ENCODE data around the gene PLA2G4E. TPM values are rescaled to one million over a fixed set of nuclear protein-coding genes. Genes with fewer than 3 reads are reported as not detected.

PLA2G4E gene
- polyA plus RNA-seq (ENCODE audit: insufficient read length), result 1.8 TPM

GRCh38 chr15:42020713-42021273, at the start of gene PLA2G4E:
TSS of gene PLA2G4E (minus strand) at chr15:42021042. CDS start at chr15:42021030, 12 bp downstream.
- no peak for DNase-seq

- no peak for DNase-seq
Observed at GRCh38 chr15:42070279-42070975, 49.6 kb upstream of the PLA2G4E start.

GRCh38 chr15:42069496-42070278, 48.8 kb upstream of the PLA2G4E start:
- DNase-seq, result no peak

GRCh38 chr15:42069025-42069424, 48.2 kb upstream of the PLA2G4E start:
- DNase-seq, result no peak

GRCh38 chr15:42068601-42069000, 47.8 kb upstream of the PLA2G4E start:
- DNase-seq, result no peak

- DNase-seq, result no peak
Observed at GRCh38 chr15:42066764-42067415, 46.0 kb upstream of the PLA2G4E start.

- no peak for DNase-seq
Observed at GRCh38 chr15:42065468-42065867, 44.6 kb upstream of the PLA2G4E start.

- DNase-seq, result no peak
Observed at GRCh38 chr15:42065033-42065432, 44.2 kb upstream of the PLA2G4E start.

- DNase-seq, result no peak
Observed at GRCh38 chr15:42064271-42064670, 43.4 kb upstream of the PLA2G4E start.

GRCh38 chr15:42063122-42063848, 42.4 kb upstream of the PLA2G4E start:
- DNase-seq, result no peak

GRCh38 chr15:42062284-42062806, 41.5 kb upstream of the PLA2G4E start:
- DNase-seq, result no peak

GRCh38 chr15:42060797-42061196, 40.0 kb upstream of the PLA2G4E start:
- DNase-seq, result no peak

GRCh38 chr15:42060477-42060763, 39.6 kb upstream of the PLA2G4E start:
- no peak for DNase-seq

GRCh38 chr15:42059661-42060476, 39.0 kb upstream of the PLA2G4E start:
- DNase-seq, result no peak

GRCh38 chr15:42058791-42059190, 37.9 kb upstream of the PLA2G4E start:
- DNase-seq, result no peak

GRCh38 chr15:42057799-42058646, 37.2 kb upstream of the PLA2G4E start:
- no peak for DNase-seq

GRCh38 chr15:42056934-42057798, 36.3 kb upstream of the PLA2G4E start:
- peak; percentile 58 for DNase-seq

- DNase-seq, result no peak
Observed at GRCh38 chr15:42053914-42054313, 33.1 kb upstream of the PLA2G4E start.

- no peak for DNase-seq
Observed at GRCh38 chr15:42053010-42053409, 32.2 kb upstream of the PLA2G4E start.
